ENCODE data around the gene SLC2A5.

Gene SLC2A5

GRCh38 chr1:9071554-9072235 lies 2.3 kb upstream of the SLC2A5 start:
- no peak for DNase-seq (ENCODE audit: low read depth)
- no peak overlapping the region for H3K4me3 ChIP-seq (ENCODE audit: low read length)
- no peak for TF ChIP-seq CTCF (conservative IDR thresholded peaks at IDR 0.05; ENCODE audit: low read depth, low read length)

GRCh38 chr1:9070486-9070885 lies 1.1 kb upstream of the SLC2A5 start:
- no peak for TF ChIP-seq CTCF (conservative IDR thresholded peaks at IDR 0.05; ENCODE audit: low read depth, low read length)
- H3K4me3 ChIP-seq (ENCODE audit: low read length) = no peak overlapping the region
- no peak for DNase-seq (ENCODE audit: low read depth)

GRCh38 chr1:9068981-9069325 lies 482 bp downstream of the SLC2A5 start:
- DNase-seq (ENCODE audit: low read depth) = no peak
- no peak overlapping the region for H3K4me3 ChIP-seq (ENCODE audit: low read length)

GRCh38 chr1:9066945-9067807 lies 2.3 kb downstream of the SLC2A5 start:
- no peak overlapping the region for H3K4me3 ChIP-seq (ENCODE audit: low read length)
- no peak for DNase-seq (ENCODE audit: low read depth)
- no peak for TF ChIP-seq CTCF (conservative IDR thresholded peaks at IDR 0.05; ENCODE audit: low read depth, low read length)

More at GRCh38 chr1:9068981-9069325, 482 bp downstream of the SLC2A5 start:
- TF ChIP-seq CTCF (conservative IDR thresholded peaks at IDR 0.05; ENCODE audit: low read depth, low read length) = no peak

GRCh38 chr1:9065213-9065751 lies 4.2 kb downstream of the SLC2A5 start:
- no peak for TF ChIP-seq CTCF (conservative IDR thresholded peaks at IDR 0.05; ENCODE audit: low read depth, low read length)
- DNase-seq (ENCODE audit: low read depth) = no peak
- H3K4me3 ChIP-seq (ENCODE audit: low read length) = no peak overlapping the region

GRCh38 chr1:9062846-9063245 lies 6.6 kb downstream of the SLC2A5 start:
- no peak overlapping the region for H3K4me3 ChIP-seq (ENCODE audit: low read length)
- TF ChIP-seq CTCF (conservative IDR thresholded peaks at IDR 0.05; ENCODE audit: low read depth, low read length) = no peak

More at GRCh38 chr1:9062846-9063245, 6.6 kb downstream of the SLC2A5 start:
- no peak for DNase-seq (ENCODE audit: low read depth)
